GM19025 (cell line): ENCODE data around the gene ZNF410.

ENCODE experiments used
- ATAC-seq: cut with Tn5 transposase; IDR thresholded peaks from one replicate; pipeline ENCODE4 v1.9.1; 2021; ENCODE audit warnings: mild to moderate bottlenecking, low read depth, moderate library complexity; ENCODE audit not compliant: unreplicated experiment

ZNF410 gene

DNA sequence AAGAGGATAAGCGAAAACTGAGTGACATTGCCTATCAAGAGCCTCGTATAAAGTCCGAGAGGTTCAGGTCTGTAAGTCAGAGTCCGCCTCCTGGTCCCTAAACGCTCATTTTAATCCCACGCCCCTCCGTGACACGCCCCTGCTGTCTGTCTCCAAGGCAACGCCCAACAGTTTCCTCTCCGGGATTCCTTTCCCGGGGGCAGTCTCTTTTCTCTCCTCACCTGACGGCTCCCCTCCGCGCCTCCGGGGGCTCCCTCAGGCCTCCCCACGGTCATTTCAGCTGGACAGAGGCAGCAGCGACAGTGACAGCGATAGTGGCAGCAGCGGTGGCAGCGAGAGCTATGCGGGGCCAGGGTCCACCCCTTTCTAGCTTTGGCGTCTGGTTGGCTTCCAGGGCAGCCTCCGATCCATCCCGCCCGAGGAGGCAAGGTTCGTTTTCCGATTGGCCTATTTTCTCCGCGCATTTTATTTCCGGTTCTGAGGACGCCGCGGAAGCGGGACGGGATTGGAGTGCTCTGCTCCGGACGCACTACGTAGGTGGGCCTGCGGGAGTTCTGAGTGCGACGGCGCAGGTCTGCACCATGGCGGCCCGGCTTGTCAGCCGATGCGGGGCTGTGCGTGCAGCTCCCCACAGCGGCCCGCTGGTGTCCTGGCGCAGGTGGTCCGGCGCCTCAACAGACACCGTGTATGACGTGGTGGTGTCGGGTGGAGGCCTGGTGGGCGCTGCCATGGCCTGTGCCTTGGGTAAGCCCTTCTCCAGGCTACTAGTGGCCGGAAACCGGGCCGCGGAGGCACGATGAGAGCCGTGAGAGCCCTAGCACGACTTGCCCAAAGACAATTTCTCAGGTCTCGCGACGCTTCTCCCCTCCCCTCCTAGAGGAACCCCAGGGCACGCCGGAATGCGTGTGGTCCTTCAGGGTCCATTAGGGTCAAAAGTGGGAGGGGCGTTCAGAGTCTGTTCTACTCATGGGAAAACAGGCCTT lies 63.4 kb downstream of the ZNF410 start, which contains the start of the genes COQ6 and FAM161B:
COQ6 (plus strand) TSS at position 551 of the 983 bp plus-strand sequence; CDS start at position 582, 31 bp downstream.
FAM161B (minus strand) TSS at position 343 of the 983 bp plus-strand sequence; CDS start at position 275, 68 bp downstream.
- peak; percentile 90 for ATAC-seq

- ATAC-seq = no peak
Observed at GRCh38 chr14:73953731-73954130, 67.1 kb downstream of the ZNF410 start.

DNA sequence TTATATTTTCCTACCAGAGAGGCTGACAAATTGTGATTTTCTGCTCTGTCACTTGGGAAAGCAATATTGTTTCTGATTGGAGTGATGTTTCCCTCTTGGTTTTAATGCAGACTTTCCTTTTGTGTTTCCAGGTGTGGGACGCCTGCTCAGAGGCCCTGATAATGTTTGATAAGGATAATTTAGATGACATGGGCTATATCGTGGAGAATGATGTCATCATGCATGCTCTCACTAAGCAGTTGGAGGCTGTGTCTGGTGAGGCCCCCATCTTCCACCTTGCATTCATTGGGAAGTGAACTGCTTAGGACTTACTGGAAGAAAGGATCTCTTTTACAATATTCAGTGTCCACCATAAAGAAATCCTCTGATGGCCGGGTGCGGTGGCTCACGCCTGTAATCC lies 69.0 kb downstream of the ZNF410 start:
- ATAC-seq = no peak

- no peak for ATAC-seq
Observed at GRCh38 chr14:73958591-73958990, 71.9 kb downstream of the ZNF410 start.

DNA sequence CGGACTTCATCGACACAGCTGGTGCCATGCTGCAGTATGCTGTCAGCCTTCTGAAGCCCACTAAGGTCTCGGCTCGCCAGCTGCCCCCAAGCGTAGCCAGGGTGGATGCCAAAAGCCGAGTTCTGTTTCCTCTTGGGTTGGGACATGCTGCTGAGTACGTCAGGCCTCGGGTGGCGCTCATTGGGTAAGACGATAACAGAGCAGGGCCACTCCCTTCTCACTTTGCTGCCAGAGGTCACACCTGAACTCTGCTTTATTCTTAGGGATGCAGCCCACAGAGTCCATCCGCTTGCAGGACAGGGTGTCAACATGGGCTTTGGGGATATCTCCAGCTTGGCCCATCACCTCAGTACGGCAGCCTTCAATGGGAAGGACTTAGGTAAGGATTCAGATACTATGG lies 74.5 kb downstream of the ZNF410 start:
- ATAC-seq = no peak

DNA sequence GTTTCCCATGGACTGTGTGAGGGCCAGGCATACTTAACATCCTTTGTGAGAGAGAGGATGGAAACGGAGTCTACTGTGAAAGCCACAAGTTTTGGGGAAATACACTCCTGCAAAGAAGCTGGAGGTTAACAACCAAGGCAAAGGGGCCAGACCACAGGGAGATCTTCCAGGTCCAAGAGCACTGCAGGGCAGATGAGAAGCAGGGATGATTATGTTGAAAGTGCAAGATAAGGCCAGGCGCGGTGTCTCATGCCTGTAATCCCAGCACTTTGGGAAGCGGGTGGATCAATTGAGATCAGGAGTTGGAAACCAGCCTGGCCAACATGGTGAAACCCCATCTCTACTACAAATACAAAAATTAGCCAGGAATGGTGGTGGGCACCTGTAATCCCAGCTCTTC lies 78.6 kb downstream of the ZNF410 start:
- no peak for ATAC-seq

DNA sequence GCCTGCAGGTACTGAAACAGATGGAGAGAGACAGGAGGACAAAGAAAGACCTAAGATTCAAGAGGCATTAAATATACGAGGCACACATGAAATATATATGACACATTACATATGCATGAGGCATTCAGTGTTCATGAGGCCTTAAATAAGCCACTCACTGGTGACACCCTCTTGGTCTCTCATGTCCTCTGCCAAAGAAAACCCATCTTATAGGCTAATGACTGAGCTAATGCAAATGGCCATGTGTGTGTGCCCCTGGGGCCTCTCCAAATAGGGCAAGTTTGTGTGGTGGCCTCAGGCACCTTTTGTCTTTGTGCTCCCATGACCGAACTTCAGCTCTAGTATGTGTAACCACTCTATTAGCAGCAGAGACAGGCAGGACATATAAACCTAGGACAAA lies 82.2 kb downstream of the ZNF410 start:
- ATAC-seq = no peak

DNA sequence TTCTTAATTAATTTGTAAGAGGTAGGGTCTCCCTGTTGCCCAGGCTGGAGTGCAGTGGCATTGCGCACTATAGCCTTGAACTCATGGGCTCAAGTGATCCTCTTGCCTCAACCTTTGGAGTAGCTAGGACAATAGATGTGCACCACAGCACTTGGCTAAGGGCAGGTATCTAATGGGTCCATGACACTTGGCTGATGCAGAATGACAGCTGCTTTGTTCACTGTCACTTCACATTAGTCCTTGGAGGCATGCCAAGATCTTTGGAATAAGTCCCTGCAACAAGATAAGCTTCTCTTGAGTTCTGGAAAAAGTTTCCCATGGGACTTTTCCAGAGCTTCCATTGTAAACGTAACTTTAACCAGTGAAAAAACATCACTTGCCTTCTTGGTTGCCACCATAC lies 86.8 kb downstream of the ZNF410 start:
- ATAC-seq = no peak

GRCh38 chr14:73976125-73976524 lies 89.5 kb downstream of the ZNF410 start:
- no peak for ATAC-seq

DNA sequence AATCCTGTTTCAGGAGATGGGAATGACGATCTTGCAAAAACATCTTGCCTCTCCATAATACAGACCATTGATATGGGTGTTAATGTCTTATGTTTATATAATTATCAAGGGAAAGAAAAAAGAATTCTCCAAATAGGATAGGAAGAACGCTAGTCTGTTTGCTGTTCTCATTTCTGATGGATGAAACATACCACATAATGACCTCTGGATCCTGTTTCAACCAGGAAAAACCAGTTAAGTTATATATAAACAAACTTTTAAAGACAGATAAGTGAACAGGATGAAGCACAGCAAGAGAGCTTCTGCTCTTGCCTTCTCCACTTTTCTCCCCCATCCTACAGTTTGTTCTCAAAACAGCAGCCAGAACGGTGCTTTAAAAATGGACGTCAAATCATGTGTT lies 91.2 kb downstream of the ZNF410 start:
- ATAC-seq = no peak
